Adrenal gland (tissue), 5 donors: ENCODE measurements around the gene GTF3C5.
"Not testable (repeated sequence)": the region's sequence is repeated elsewhere in the genome, so short reads cannot be mapped to it uniquely, and the experiment has no call there.

Experiments used
- CTCF ChIP-seq, 6 experiments: fragments of 450-650 bp in 4 of 6; fragments of 200-600 bp in 2 of 6; sonication (generic) in 1 of 6; IDR thresholded peaks; 1 replicate in 5 of 6; 2 replicates in 1 of 6; pipeline versions ENCODE4 v1.5.1 to v1.8.0; 2016 to 2021; ENCODE audit warnings: antibody characterized with exemption in 6 of 6, mild to moderate bottlenecking in 2 of 6, moderate library complexity in 1 of 6
- POLR2A ChIP-seq, 2 donors: fragments of 450-650 bp; IDR thresholded peaks; one replicate each; pipeline ENCODE4 v1.6.1; 2017; ENCODE audit warnings: antibody characterized with exemption in 2 of 2, mild to moderate bottlenecking in 2 of 2, moderate library complexity in 1 of 2
- donor health status: DM: no; HTN: no; CAD: no.

DNA sequence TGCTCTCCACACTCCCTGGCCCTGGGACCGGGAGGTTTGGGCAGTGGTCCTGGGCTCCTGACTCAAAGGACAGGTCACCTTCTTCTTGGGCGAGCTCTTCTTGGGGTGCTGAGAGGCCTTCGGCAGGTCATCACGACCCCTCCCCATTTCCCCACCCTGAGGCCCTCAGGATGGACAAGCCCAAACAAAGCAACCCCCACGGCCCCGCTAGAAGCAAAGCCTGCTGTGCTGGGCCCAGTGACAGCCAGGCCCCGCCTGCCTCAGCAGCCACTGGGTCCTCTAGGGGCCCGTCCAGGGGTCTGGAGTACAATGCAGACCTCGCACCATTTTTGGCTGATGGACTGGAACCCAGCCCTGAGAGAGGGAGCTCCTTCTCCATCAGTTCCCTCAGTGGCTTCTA lies 52.9 kb downstream of the GTF3C5 start:
- TF ChIP-seq POLR2A, CTCF (IDR thresholded peaks at IDR 0.05): not testable (repeated sequence)
